MM.1S (cell line): ENCODE measurements around the gene BMPR2.

Source experiments
- EZH2phosphoT487 ChIP-seq: fragments of 300-600 bp; sonication (generic); IDR thresholded peaks from 2 replicates; pipeline ENCODE4 v1.6.1; 2018; ENCODE audit warnings: antibody characterized with exemption, low read length
- TF ChIP-seq, protein P1 (sequence below): fragments of 300-600 bp; sonication (generic); IDR thresholded peaks from 2 replicates; pipeline ENCODE4 v1.5.1; 2016; ENCODE audit warnings: antibody characterized with exemption, low read length, mixed read lengths

- TF ChIP-seq, protein P1, sequence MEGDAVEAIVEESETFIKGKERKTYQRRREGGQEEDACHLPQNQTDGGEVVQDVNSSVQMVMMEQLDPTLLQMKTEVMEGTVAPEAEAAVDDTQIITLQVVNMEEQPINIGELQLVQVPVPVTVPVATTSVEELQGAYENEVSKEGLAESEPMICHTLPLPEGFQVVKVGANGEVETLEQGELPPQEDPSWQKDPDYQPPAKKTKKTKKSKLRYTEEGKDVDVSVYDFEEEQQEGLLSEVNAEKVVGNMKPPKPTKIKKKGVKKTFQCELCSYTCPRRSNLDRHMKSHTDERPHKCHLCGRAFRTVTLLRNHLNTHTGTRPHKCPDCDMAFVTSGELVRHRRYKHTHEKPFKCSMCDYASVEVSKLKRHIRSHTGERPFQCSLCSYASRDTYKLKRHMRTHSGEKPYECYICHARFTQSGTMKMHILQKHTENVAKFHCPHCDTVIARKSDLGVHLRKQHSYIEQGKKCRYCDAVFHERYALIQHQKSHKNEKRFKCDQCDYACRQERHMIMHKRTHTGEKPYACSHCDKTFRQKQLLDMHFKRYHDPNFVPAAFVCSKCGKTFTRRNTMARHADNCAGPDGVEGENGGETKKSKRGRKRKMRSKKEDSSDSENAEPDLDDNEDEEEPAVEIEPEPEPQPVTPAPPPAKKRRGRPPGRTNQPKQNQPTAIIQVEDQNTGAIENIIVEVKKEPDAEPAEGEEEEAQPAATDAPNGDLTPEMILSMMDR, result no peak
- TF ChIP-seq EZH2phosphoT487, result no peak
These were observed 112.5 kb downstream of the BMPR2 start for GRCh38 chr2:202488671-202489070.
